Fibroblast of the aortic adventitia (primary cell): ENCODE measurements around the gene SLC29A4. TPM values are rescaled to one million over a fixed set of nuclear protein-coding genes. Genes with fewer than 3 reads are reported as not detected.
"Not testable (repeated sequence)": the region's sequence is repeated elsewhere in the genome, so short reads cannot be mapped to it uniquely, and the experiment has no call there.

Source experiments
- DNase-seq: peaks from one replicate; pipeline ENCODE4 v3.0.0-alpha.2; 2010; ENCODE audit warnings: low read depth
- H3K4me3 ChIP-seq: 2 replicates; pipeline ENCODE4 v1.5.1; 2011; ENCODE audit warnings: low read depth, mild to moderate bottlenecking, control low read depth, low read length, moderate library complexity
- total RNA-seq: library from RNA; depleted of rRNA; stranded (reverse); fragments of >200 nt; gene quantifications from 2 replicates; pipeline ENCODE4 v1.2.3, GENCODE V29; 2012; ENCODE audit warnings: low replicate concordance
- TF ChIP-seq, protein P1 (sequence below): IDR thresholded peaks from 2 replicates; pipeline ENCODE4 v1.5.1; 2011; ENCODE audit warnings: mild to moderate bottlenecking, low read length, control low read depth, inconsistent platforms; ENCODE audit not compliant: insufficient read depth

SLC29A4 gene
- total RNA-seq, 1 donor: 0.90 TPM

DNA sequence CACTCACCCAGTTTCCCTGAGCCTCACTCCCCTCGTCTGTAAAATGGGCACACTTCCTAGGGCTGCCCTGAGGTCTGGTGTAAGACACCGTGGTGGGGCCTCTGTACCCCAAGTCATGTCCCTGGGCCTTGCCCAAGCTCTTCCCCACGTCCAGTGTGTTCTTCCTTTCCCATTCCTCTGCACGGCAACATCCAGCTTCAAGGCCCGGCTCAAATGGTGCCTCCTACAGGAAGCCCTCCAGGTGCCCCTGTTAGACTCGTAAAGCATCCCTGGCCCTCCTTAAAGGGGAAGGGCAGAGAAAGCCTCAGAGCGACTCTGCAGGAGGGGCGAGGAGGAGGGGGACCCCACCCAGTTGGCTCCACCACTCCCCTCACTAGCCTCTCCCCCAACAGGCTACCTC is 8.6 kb downstream of the SLC29A4 start:
- H3K4me3 ChIP-seq: no peak overlapping the region
- TF ChIP-seq, protein P1, sequence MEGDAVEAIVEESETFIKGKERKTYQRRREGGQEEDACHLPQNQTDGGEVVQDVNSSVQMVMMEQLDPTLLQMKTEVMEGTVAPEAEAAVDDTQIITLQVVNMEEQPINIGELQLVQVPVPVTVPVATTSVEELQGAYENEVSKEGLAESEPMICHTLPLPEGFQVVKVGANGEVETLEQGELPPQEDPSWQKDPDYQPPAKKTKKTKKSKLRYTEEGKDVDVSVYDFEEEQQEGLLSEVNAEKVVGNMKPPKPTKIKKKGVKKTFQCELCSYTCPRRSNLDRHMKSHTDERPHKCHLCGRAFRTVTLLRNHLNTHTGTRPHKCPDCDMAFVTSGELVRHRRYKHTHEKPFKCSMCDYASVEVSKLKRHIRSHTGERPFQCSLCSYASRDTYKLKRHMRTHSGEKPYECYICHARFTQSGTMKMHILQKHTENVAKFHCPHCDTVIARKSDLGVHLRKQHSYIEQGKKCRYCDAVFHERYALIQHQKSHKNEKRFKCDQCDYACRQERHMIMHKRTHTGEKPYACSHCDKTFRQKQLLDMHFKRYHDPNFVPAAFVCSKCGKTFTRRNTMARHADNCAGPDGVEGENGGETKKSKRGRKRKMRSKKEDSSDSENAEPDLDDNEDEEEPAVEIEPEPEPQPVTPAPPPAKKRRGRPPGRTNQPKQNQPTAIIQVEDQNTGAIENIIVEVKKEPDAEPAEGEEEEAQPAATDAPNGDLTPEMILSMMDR: no peak
- DNase-seq: no peak

DNA sequence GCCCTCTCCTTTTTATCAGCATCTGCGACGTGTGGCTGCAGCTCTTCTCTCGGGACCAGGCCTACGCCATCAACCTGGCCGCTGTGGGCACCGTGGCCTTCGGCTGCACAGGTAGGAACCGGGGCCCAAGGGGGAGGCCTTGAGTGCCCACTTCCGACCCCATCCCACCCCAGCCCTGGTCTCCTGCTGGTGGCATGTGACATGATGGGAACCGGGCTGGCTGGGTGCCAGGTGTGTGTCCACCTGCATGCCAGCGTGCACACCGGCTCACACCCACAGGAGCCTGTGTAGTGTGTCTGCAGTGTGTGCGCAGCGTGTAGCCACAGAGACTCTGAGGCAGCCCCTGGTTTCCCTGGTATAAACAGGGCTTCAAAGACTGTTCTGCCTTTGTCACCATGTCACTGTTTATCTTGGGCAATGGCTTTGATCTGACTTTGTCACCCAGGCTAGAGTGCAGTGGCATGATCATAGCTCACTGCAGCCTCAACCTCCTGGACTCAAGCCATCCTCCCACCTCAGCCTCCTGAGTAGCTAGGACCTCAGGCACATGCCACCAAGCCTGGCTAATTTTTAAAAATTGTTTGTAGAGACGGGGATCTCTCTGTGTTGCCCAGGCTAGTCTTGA is 9.1 kb downstream of the SLC29A4 start:
- DNase-seq, H3K4me3 ChIP-seq: not testable (repeated sequence)

DNA sequence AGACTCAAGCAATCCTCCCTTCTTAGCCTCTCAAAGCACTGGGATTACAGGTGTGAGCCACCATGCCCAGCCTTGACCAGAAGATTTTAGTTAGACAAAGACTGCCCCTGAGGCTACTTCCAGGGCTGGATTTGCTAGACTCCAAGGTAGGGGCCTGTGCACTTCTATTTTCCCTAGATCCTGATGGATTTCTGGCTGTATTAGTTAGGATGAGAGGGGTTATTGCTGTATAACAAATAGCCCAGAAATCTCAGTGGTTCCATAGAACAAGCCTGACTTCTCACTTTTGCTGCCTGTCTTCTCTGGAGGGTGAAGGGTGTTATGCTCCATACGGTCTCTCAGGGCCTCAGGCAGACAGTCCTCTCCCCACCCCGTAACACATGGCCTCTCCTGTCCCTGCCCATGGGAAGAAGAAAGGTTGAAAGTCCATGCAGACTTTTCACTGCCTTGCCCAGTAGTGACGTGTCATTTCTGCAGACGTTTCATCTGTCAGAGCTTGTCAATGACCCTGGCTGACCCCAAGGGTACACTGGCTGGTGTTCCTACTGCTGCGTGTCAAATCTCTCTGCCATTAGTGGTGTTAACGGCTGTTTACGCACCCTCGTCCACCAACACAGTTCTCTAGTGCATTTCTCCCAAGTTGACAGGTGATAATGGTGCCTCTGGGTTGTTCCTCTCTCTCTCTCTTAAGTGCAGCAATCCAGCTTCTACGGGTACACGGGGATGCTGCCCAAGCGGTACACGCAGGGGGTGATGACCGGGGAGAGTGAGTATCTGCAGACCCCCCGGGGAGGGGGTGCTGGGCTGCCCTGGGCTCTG is 11.6 kb downstream of the SLC29A4 start:
- TF ChIP-seq, protein P1: no peak
- no peak for DNase-seq
- H3K4me3 ChIP-seq: no peak overlapping the region

DNA sequence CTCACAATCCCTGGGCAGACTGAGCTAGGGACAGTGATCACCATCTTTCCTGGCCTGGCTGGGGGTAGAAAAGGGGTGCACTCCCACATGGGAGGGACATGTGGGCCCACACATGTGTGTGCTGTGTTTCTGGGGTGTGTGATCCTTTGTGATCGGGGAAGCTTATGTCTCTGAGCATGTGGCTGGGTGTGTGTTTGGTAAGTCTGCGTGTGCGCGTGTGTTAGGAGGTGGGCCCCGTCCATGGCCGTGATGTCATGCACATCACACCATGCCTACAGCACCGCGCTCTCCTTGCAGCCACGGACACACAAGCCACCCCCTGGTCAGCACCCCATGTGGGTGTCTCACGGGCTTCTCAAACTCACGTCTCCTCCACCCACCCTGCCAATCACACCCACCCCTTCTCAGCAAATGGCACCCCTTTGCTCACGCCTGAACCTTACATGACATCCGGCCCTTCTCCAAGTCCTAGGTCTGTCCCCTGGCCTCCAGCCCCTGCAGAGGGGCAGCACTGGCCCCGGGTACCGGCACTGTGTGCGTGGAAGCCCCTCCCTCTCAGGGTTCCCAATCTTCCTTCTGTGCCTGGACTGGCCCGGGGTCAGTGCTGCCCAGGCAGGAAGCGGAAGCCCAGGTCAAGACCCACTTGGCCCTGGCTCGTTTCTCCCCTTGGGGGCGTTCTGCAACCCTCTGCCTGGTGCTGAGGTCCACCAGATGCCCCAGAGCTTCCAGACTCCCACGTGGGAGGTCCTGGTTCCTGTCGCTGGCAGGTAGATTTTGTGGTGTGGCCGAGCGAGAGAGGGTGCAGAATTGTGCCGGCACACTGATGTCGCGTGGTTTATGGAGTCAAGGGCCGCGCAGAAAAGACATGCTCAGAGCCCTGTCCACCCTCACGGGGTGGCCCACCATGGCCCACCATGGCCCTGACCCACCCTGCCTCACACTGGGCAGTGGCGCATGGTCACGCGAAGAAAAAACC is 12.6 kb downstream of the SLC29A4 start:
- TF ChIP-seq, protein P1: no peak
- DNase-seq: no peak
- H3K4me3 ChIP-seq: no peak overlapping the region

- no peak for DNase-seq
- H3K4me3 ChIP-seq: no peak overlapping the region
- TF ChIP-seq, protein P1: no peak
Measured at GRCh38 chr7:5296015-5296610, 13.4 kb downstream of the SLC29A4 start.

DNA sequence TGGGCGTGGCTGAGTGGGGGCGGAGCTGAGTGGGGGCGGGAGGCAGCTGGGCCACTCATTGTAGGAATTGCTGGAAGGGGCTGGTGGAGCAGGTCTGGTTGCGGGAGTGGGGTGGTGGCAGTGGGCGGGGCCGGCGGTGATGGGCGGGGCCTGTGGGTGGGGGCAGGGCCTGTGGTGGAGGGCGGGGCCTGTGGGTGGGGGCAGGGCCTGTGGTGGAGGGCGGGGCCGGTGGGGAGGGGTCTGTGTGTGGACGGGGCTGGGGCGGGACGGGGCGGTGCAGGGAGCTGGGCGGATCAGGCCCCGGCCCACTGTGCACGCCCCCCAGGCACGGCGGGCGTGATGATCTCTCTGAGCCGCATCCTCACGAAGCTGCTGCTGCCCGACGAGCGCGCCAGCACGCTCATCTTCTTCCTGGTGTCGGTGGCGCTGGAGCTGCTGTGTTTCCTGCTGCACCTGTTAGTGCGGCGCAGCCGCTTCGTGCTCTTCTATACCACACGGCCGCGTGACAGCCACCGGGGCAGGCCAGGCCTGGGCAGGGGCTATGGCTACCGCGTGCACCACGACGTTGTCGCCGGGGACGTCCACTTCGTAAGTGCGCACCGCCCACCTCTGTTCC is 14.0 kb downstream of the SLC29A4 start:
- TF ChIP-seq, protein P1: no peak
- DNase-seq: no peak

More for the DNA sequence above, 14.0 kb downstream of the SLC29A4 start:
- H3K4me3 ChIP-seq: no peak overlapping the region
